ENCODE data around the gene SBDS. TPM values are rescaled to one million over a fixed set of nuclear protein-coding genes. Genes with fewer than 3 reads are reported as not detected.

SBDS gene
- total RNA-seq, 1 experiment from 2014 or later, result 25.5 TPM

- no peaks in the 10 kb centered on the region for H3K27me3 Mint-ChIP-seq (ENCODE audit: low read depth)
- H3K4me1 Mint-ChIP-seq, result no peaks in the 10 kb centered on the region
- ChIA-PET POLR2A (no interaction called here), CTCF (no interaction called here)
- H3K27ac Mint-ChIP-seq, result peak overlapping the region; percentile 16; the same call in 1 of the 2 replicates
- no peaks in the 10 kb centered on the region for H3K9me3 Mint-ChIP-seq
- TF ChIP-seq RORB (CRISPR knock-in tag; IDR thresholded peaks at IDR 0.05), result no peak
- no peak for TF ChIP-seq SOX15 (CRISPR knock-in tag; IDR thresholded peaks at IDR 0.05)
- no peak for TF ChIP-seq ZNF416 (CRISPR knock-in tag; IDR thresholded peaks at IDR 0.05)
- TF ChIP-seq ZNF138 (CRISPR knock-in tag; conservative IDR thresholded peaks at IDR 0.05), result no peak
- no peak for TF ChIP-seq STAT6 (CRISPR knock-in tag; conservative IDR thresholded peaks at IDR 0.05; ENCODE audit: low read depth)
- no peak for TF ChIP-seq GRHL2 (CRISPR knock-in tag; IDR thresholded peaks at IDR 0.05; ENCODE audit: insufficient replicate concordance, severe bottlenecking)
- TF ChIP-seq NFYB (CRISPR knock-in tag; conservative IDR thresholded peaks at IDR 0.05; ENCODE audit: low read depth), result no peak
- no peak for TF ChIP-seq ATF1 (CRISPR knock-in tag; IDR thresholded peaks at IDR 0.05)
- no peak for TF ChIP-seq ZNF423 (CRISPR knock-in tag; IDR thresholded peaks at IDR 0.05)
- no peak for TF ChIP-seq TP53 (CRISPR knock-in tag; IDR thresholded peaks at IDR 0.05)
- no peak for TF ChIP-seq NFATC4 (CRISPR knock-in tag; IDR thresholded peaks at IDR 0.05)
- TF ChIP-seq CREM (CRISPR knock-in tag; IDR thresholded peaks at IDR 0.05), result no peak
- DNase-seq (ENCODE audit: low spot score) (no peak), ATAC-seq (no peak)
- H3K36me3 Mint-ChIP-seq, result peaks cover 47% of the 10 kb centered on the region
- no peak overlapping the region for H3K4me3 Mint-ChIP-seq
Observed at GRCh38 chr7:67021260-67021659, 25.9 kb upstream of the SBDS start.

GRCh38 chr7:67019562-67020390 is 24.4 kb upstream of the SBDS start:
- H3K4me3 Mint-ChIP-seq, result no peak overlapping the region
- H3K27me3 Mint-ChIP-seq (ENCODE audit: low read depth), result no peaks in the 10 kb centered on the region
- no peak for DNase-seq (ENCODE audit: low spot score)
- ChIA-PET POLR2A (no interaction called here), CTCF (no interaction called here)
- H3K27ac Mint-ChIP-seq, result no peak overlapping the region
- H3K36me3 Mint-ChIP-seq, result peaks cover 45% of the 10 kb centered on the region
- ATAC-seq, result no peak
- no peaks in the 10 kb centered on the region for H3K9me3 Mint-ChIP-seq
- no peaks in the 10 kb centered on the region for H3K4me1 Mint-ChIP-seq
- no peak for TF ChIP-seq E2F1 (CRISPR knock-in tag; IDR thresholded peaks at IDR 0.05)
- no peak for TF ChIP-seq SMAD3 (CRISPR knock-in tag; IDR thresholded peaks at IDR 0.05; ENCODE audit: borderline replicate concordance)
- no peak for TF ChIP-seq MXD4 (CRISPR knock-in tag; IDR thresholded peaks at IDR 0.05; ENCODE audit: borderline replicate concordance)
- no peak for TF ChIP-seq KAT7 (CRISPR knock-in tag; IDR thresholded peaks at IDR 0.05; ENCODE audit: borderline replicate concordance)
- no peak for TF ChIP-seq SMAD4 (CRISPR knock-in tag; IDR thresholded peaks at IDR 0.05)
- no peak for TF ChIP-seq MAX (CRISPR knock-in tag; IDR thresholded peaks at IDR 0.05)
- no peak for TF ChIP-seq PRDM15 (CRISPR knock-in tag; IDR thresholded peaks at IDR 0.05)
- TF ChIP-seq AR (CRISPR knock-in tag; IDR thresholded peaks at IDR 0.05), result no peak
- TF ChIP-seq CTCF (IDR thresholded peaks at IDR 0.05), result no peak

Data from WTC11 (cell line).